Activated naive CD8-positive, alpha-beta T cell (primary cell): Measurements from ENCODE around the gene CA7.

Source experiments
- H3K27ac Mint-ChIP-seq: one replicate; pipeline ENCODE4 v1.8.0; 2021; ENCODE audit warnings: mixed read lengths
- H3K27me3 Mint-ChIP-seq: one replicate; pipeline ENCODE4 v1.8.0; 2021; ENCODE audit warnings: mixed read lengths
- H3K36me3 Mint-ChIP-seq: one replicate; pipeline ENCODE4 v1.8.0; 2021; ENCODE audit warnings: mixed read lengths
- H3K4me1 Mint-ChIP-seq: one replicate; pipeline ENCODE4 v1.8.0; 2021; ENCODE audit warnings: low read depth, mixed read lengths
- H3K4me3 Mint-ChIP-seq: one replicate; pipeline ENCODE4 v1.8.0; 2021; ENCODE audit warnings: mild to moderate bottlenecking, mixed read lengths
- H3K9me3 Mint-ChIP-seq: one replicate; pipeline ENCODE4 v1.8.0; 2021; ENCODE audit warnings: low read depth, mixed read lengths

CA7 gene

GRCh38 chr16:66840883-66841282, 3.3 kb upstream of the CA7 start:
- Mint-ChIP-seq H3K27ac (no peak overlapping the region), H3K36me3 (peaks cover 2% of the 10 kb centered on the region), H3K9me3 (no peaks in the 10 kb centered on the region), H3K4me1 (peaks cover 4% of the 10 kb centered on the region), H3K27me3 (peaks cover 24% of the 10 kb centered on the region), H3K4me3 (no peak overlapping the region)

- Mint-ChIP-seq H3K27ac (no peak overlapping the region), H3K36me3 (peaks cover 2% of the 10 kb centered on the region), H3K27me3 (peaks cover 28% of the 10 kb centered on the region), H3K4me1 (peaks cover 4% of the 10 kb centered on the region), H3K9me3 (no peaks in the 10 kb centered on the region), H3K4me3 (no peak overlapping the region)
Measured at GRCh38 chr16:66841366-66841765, 2.8 kb upstream of the CA7 start.

- H3K9me3 Mint-ChIP-seq = no peaks in the 10 kb centered on the region
- peaks cover 4% of the 10 kb centered on the region for H3K4me1 Mint-ChIP-seq
- no peaks in the 10 kb centered on the region for H3K36me3 Mint-ChIP-seq
- H3K4me3 Mint-ChIP-seq = no peak overlapping the region
- H3K27me3 Mint-ChIP-seq = peaks cover 30% of the 10 kb centered on the region
- H3K27ac Mint-ChIP-seq = no peak overlapping the region
Measured at GRCh38 chr16:66842765-66843164, 1.4 kb upstream of the CA7 start.

GRCh38 chr16:66843191-66843590, 1.0 kb upstream of the CA7 start:
- H3K36me3 Mint-ChIP-seq = no peaks in the 10 kb centered on the region
- peaks cover 4% of the 10 kb centered on the region for H3K4me1 Mint-ChIP-seq
- peaks cover 30% of the 10 kb centered on the region for H3K27me3 Mint-ChIP-seq
- H3K9me3 Mint-ChIP-seq = no peaks in the 10 kb centered on the region
- H3K4me3 Mint-ChIP-seq = peak overlapping the region; percentile 80
- H3K27ac Mint-ChIP-seq = no peak overlapping the region

- Mint-ChIP-seq H3K4me3 (peak overlapping the region; percentile 80), H3K36me3 (no peaks in the 10 kb centered on the region), H3K27me3 (peaks cover 30% of the 10 kb centered on the region), H3K27ac (no peak overlapping the region), H3K4me1 (peaks cover 4% of the 10 kb centered on the region), H3K9me3 (no peaks in the 10 kb centered on the region)
Measured at GRCh38 chr16:66844009-66844341, 239 bp upstream of the CA7 start.

DNA sequence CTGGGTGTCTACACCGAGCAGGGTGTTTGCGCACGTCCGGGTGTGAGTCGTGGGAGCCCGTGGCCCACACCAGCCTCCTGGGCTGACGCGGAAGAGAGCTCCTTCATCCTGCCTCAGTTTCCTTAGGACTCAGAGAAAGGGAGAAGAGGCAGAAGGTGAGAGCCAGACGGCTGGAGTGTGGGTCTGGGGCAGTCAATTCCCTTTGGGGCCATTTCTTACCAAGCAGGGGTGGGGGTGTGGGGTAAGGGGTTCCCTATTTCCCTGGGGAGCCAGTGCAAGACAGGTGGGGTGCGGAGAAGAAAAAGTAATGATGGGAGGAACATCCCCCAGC, 831 bp downstream of the CA7 start:
- Mint-ChIP-seq H3K36me3 (no peaks in the 10 kb centered on the region), H3K4me1 (peaks cover 4% of the 10 kb centered on the region), H3K9me3 (no peaks in the 10 kb centered on the region), H3K27ac (no peak overlapping the region), H3K4me3 (peak overlapping the region; percentile 56), H3K27me3 (peaks cover 25% of the 10 kb centered on the region)

GRCh38 chr16:66845791-66846221, 1.6 kb downstream of the CA7 start:
- H3K4me1 Mint-ChIP-seq = peaks cover 4% of the 10 kb centered on the region
- peak overlapping the region; percentile 12 for H3K4me3 Mint-ChIP-seq

GRCh38 chr16:66846266-66846665, 2.1 kb downstream of the CA7 start:
- Mint-ChIP-seq H3K27me3 (peaks cover 25% of the 10 kb centered on the region), H3K4me1 (peaks cover 4% of the 10 kb centered on the region), H3K9me3 (no peaks in the 10 kb centered on the region), H3K4me3 (peak overlapping the region; percentile 12), H3K36me3 (no peaks in the 10 kb centered on the region), H3K27ac (no peak overlapping the region)

More at GRCh38 chr16:66845791-66846221, 1.6 kb downstream of the CA7 start:
- H3K27ac Mint-ChIP-seq = no peak overlapping the region
- no peaks in the 10 kb centered on the region for H3K9me3 Mint-ChIP-seq
- peaks cover 25% of the 10 kb centered on the region for H3K27me3 Mint-ChIP-seq
- no peaks in the 10 kb centered on the region for H3K36me3 Mint-ChIP-seq

- peaks cover 4% of the 10 kb centered on the region for H3K4me1 Mint-ChIP-seq
- no peak overlapping the region for H3K27ac Mint-ChIP-seq
- H3K4me3 Mint-ChIP-seq = no peak overlapping the region
- no peaks in the 10 kb centered on the region for H3K9me3 Mint-ChIP-seq
- H3K36me3 Mint-ChIP-seq = no peaks in the 10 kb centered on the region
- peaks cover 25% of the 10 kb centered on the region for H3K27me3 Mint-ChIP-seq
Measured at GRCh38 chr16:66846831-66847230, 2.6 kb downstream of the CA7 start.

DNA sequence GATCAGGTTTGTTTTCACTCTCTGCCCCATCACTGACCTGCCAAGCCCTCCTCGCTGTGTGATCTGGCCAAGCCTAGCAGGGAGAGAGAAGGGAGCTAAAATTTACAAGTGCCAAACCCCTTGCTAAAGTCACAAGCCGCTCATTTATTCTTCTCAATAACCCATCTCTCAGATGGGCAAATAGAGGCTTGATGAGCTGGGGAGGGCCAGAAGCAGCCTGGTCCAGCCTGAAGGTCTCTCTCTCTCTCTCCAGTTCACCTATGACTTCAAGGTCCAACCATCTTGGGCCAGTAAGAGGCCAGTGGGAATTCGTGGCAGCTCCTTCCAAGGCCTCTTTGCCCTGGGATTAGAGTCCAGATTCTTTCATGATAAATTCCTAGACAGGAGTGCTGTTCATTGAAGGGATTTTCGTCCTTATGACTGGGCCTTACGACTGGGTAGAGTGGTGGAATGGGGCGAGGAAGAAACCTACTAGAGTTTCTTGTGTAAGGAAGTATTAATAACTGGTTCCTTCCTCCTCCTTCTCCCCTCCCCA, 3.4 kb downstream of the CA7 start:
- no peak overlapping the region for H3K4me3 Mint-ChIP-seq
- H3K36me3 Mint-ChIP-seq = no peaks in the 10 kb centered on the region
- H3K9me3 Mint-ChIP-seq = no peaks in the 10 kb centered on the region
- H3K27ac Mint-ChIP-seq = no peak overlapping the region
- H3K4me1 Mint-ChIP-seq = peaks cover 4% of the 10 kb centered on the region
- peaks cover 23% of the 10 kb centered on the region for H3K27me3 Mint-ChIP-seq

DNA sequence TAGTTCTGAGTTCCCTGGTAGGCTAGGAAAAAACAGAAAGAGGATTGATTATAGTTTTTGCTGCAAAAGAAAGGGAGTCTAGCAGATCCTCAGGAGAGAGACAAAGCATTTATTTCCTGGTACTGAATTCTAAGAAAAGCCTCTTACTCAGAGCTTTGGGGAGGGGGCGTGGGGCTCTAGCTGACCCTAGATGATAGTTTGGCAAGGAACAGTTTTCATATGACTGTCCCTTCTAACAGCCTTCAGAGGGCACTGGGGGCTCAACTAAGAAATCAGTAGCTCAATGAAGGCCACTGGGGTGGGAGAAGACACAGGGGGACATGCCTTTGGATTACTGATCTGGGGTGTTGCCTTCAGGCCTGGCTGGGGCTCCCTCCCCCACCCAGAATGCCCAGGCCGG, 4.0 kb downstream of the CA7 start:
- H3K27me3 Mint-ChIP-seq = peaks cover 19% of the 10 kb centered on the region
- H3K36me3 Mint-ChIP-seq = no peaks in the 10 kb centered on the region
- no peak overlapping the region for H3K27ac Mint-ChIP-seq
- H3K4me3 Mint-ChIP-seq = no peak overlapping the region
- H3K9me3 Mint-ChIP-seq = no peaks in the 10 kb centered on the region
- H3K4me1 Mint-ChIP-seq = peaks cover 4% of the 10 kb centered on the region

- H3K9me3 Mint-ChIP-seq = no peaks in the 10 kb centered on the region
- no peak overlapping the region for H3K4me3 Mint-ChIP-seq
- peaks cover 12% of the 10 kb centered on the region for H3K27me3 Mint-ChIP-seq
- no peak overlapping the region for H3K27ac Mint-ChIP-seq
- H3K36me3 Mint-ChIP-seq = no peaks in the 10 kb centered on the region
- peaks cover under 1% of the 10 kb centered on the region for H3K4me1 Mint-ChIP-seq
Measured at GRCh38 chr16:66849021-66849420, 4.8 kb downstream of the CA7 start.

GRCh38 chr16:66849549-66849948, 5.3 kb downstream of the CA7 start:
- Mint-ChIP-seq H3K9me3 (no peaks in the 10 kb centered on the region), H3K27me3 (peaks cover 12% of the 10 kb centered on the region)

GRCh38 chr16:66850115-66850815, 6.1 kb downstream of the CA7 start:
- Mint-ChIP-seq H3K27ac (no peak overlapping the region), H3K36me3 (no peaks in the 10 kb centered on the region), H3K27me3 (peaks cover 10% of the 10 kb centered on the region), H3K4me1 (no peaks in the 10 kb centered on the region), H3K9me3 (no peaks in the 10 kb centered on the region), H3K4me3 (no peak overlapping the region)

More at GRCh38 chr16:66849549-66849948, 5.3 kb downstream of the CA7 start:
- H3K36me3 Mint-ChIP-seq = no peaks in the 10 kb centered on the region
- H3K4me1 Mint-ChIP-seq = no peaks in the 10 kb centered on the region
- H3K4me3 Mint-ChIP-seq = no peak overlapping the region
- no peak overlapping the region for H3K27ac Mint-ChIP-seq

DNA sequence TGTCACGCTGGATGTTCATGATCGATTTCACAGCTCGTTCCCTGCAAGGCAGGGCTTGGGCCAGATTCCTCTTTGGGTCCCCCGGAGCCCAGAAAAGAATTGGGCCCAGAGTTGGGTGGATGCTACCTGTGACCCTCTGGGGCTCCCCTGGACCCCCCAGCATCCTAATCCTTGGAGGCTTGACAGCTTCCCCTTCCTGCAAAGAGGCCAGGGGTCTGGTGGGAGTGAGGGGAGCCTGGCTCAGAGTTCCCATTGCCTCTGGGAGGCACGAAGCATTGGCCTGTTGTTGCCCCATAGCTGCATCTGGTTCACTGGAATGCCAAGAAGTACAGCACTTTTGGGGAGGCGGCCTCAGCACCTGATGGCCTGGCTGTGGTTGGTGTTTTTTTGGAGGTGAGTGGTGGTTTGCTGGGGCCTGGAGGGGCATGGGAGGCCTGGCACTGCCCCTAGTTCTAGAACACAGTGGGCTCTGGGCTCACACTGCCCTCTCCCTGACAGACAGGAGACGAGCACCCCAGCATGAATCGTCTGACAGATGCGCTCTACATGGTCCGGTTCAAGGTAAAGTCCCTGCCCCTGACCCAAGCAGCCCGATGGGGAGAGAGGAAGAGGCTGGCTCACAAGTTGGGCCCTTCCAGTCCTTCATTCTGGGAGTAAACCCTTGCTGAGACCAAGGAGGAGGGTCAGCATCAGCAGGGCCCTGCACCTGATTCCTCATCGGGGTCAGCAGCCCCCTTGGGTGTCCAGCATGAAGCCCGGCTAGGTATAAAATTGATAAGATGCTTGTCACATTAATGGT, 7.2 kb downstream of the CA7 start:
- no peaks in the 10 kb centered on the region for H3K4me1 Mint-ChIP-seq
- no peaks in the 10 kb centered on the region for H3K36me3 Mint-ChIP-seq
- no peak overlapping the region for H3K4me3 Mint-ChIP-seq
- H3K27ac Mint-ChIP-seq = no peak overlapping the region
- no peaks in the 10 kb centered on the region for H3K9me3 Mint-ChIP-seq
- peaks cover 2% of the 10 kb centered on the region for H3K27me3 Mint-ChIP-seq
